K562 (cell line): ENCODE measurements around the gene CDX1. TPM values are rescaled to one million over a fixed set of nuclear protein-coding genes. Genes with fewer than 3 reads are reported as not detected.

Experiments used
- ATAC-seq: fragments of 200-7000 bp; cut with Tn5 transposase; 3 replicates; pipeline ENCODE4 v1.9.1; 2020; ENCODE audit warnings: moderate library complexity
- BruUV-seq: library from RNA; stranded (reverse); fragments of 400-500 nt; replicated peaks from 2 replicates; lab custom pipeline; 2021; lab: Mats Ljungman, UMichigan
- CTCF ChIA-PET: fragments of 300-600 bp; formaldehyde crosslinking; extraction: SDS; loops from one replicate; lab custom pipeline; 2021; ENCODE audit warnings: low intra/inter-chr PET ratio; lab: Yijun Ruan, JAX
- POLR2A ChIA-PET: fragments of 300-600, 350-650 bp; sonication (Branson Sonifier 250); formaldehyde crosslinking; extraction: SDS; loops from one replicate; lab custom pipeline; 2021; ENCODE audit warnings: antibody characterized with exemption, inconsistent platforms; lab: Yijun Ruan, JAX
- DNase-seq, 4 experiments: peaks; one replicate each; pipeline versions ENCODE4 v3.0.0 to v3.0.0-alpha.2; 2011 to 2018; ENCODE audit warnings: low spot score in 3 of 4, mixed read lengths in 3 of 4; ENCODE audit errors: extremely low read depth in 1 of 4
- FAIRE-seq: peaks from 2 replicates; lab custom pipeline; 2011; peaks lifted over from hg19 to GRCh38; lab: Jason Lieb, UNC
- H2AFZ ChIP-seq: 2 replicates; pipeline ENCODE4 v1.6.0; 2011; ENCODE audit warnings: low read depth, low read length, control low read depth, inconsistent platforms
- H3K27ac ChIP-seq: fragments of 200-600 bp; 3 replicates; pipeline ENCODE4 v1.8.0; 2011; ENCODE audit warnings: low read depth, mild to moderate bottlenecking, control low read depth, inconsistent platforms, low read length, moderate library complexity, mixed read lengths; ENCODE audit errors: extremely low read depth
- H3K27me3 ChIP-seq, 2 experiments: fragments of 300-600 bp in 1 of 2; 2 replicates in 1 of 2; 3 replicates in 1 of 2; pipeline versions ENCODE4 v1.6.0 to v1.8.0; 2011; ENCODE audit warnings: inconsistent platforms in 2 of 2, low read length in 2 of 2, mild to moderate bottlenecking in 1 of 2, mixed read lengths in 1 of 2, moderate library complexity in 1 of 2; ENCODE audit not compliant: control insufficient read depth in 2 of 2, insufficient read depth in 2 of 2
- H3K36me3 ChIP-seq: fragments of 300-600 bp; 3 replicates; pipeline ENCODE4 v1.8.0; 2011; ENCODE audit warnings: mild to moderate bottlenecking, low read length, inconsistent platforms; ENCODE audit not compliant: control insufficient read depth, insufficient read depth
- H3K4me1 ChIP-seq, 2 experiments: fragments of 200-600 bp in 1 of 2; replicated peaks in 1 of 2; 2 replicates in 1 of 2; 3 replicates in 1 of 2; pipeline versions ENCODE4 v1.5.1 to v1.8.0; 2011; ENCODE audit warnings: inconsistent platforms in 2 of 2, low read length in 2 of 2, mild to moderate bottlenecking in 1 of 2, mixed read lengths in 1 of 2, moderate library complexity in 1 of 2; ENCODE audit not compliant: control insufficient read depth in 2 of 2, insufficient read depth in 2 of 2
- H3K4me2 ChIP-seq: 2 replicates; pipeline ENCODE4 v1.6.1; 2011; ENCODE audit warnings: low read length, control low read depth, inconsistent platforms, mixed read lengths; ENCODE audit not compliant: insufficient read depth
- H3K4me3 ChIP-seq: fragments of 200-600 bp; sonication (generic), shearing (Covaris generic); 2 replicates; pipeline ENCODE4 v1.5.1; 2016; ENCODE audit warnings: control low read depth, inconsistent platforms
- H3K79me2 ChIP-seq: fragments of 200-600 bp; 3 replicates; pipeline ENCODE4 v1.8.0; 2011; ENCODE audit warnings: low read length, inconsistent platforms; ENCODE audit not compliant: control insufficient read depth, insufficient read depth
- H3K9ac ChIP-seq, 2 experiments: 2 replicates each; pipeline versions ENCODE4 v1.6.0 to v1.6.1; 2011; ENCODE audit warnings: low read depth in 2 of 2, low read length in 2 of 2, control low read depth in 1 of 2, inconsistent platforms in 1 of 2, mild to moderate bottlenecking in 1 of 2, mixed read lengths in 1 of 2; ENCODE audit not compliant: insufficient read depth in 1 of 2
- H3K9me1 ChIP-seq: one replicate; pipeline ENCODE4 v1.6.0; 2011; ENCODE audit warnings: inconsistent platforms, mild to moderate bottlenecking, low read length, moderate library complexity; ENCODE audit not compliant: control insufficient read depth, insufficient read depth
- H3K9me3 ChIP-seq: replicated peaks from 2 replicates; pipeline ENCODE4 v1.5.1; 2011; ENCODE audit warnings: low read depth, low read length, inconsistent platforms; ENCODE audit not compliant: control insufficient read depth, insufficient read depth
- H4K20me1 ChIP-seq: replicated peaks from 2 replicates; pipeline ENCODE4 v1.6.1; 2011; ENCODE audit warnings: low read length, inconsistent platforms, mixed read lengths; ENCODE audit not compliant: control insufficient read depth, insufficient read depth
- DPF2 ChIP-seq: fragments of 450-650 bp; IDR thresholded peaks from 2 replicates; pipeline ENCODE4 v1.6.1; 2016
- FOXM1 ChIP-seq, 2 experiments: fragments of 450-650 bp in 1 of 2; sonication (generic) in 1 of 2; formaldehyde crosslinking in 1 of 2; IDR thresholded peaks; 2 replicates each; pipeline versions ENCODE4 v1.6.1 to v1.9.0; 2017 to 2022; ENCODE audit warnings: low read depth in 2 of 2, mild to moderate bottlenecking in 2 of 2, missing genetic modification reagents in 1 of 2, moderate library complexity in 1 of 2
- HIVEP1 ChIP-seq: fragments of 250-450 bp; sonication (Bioruptor Pico); IDR thresholded peaks from 2 replicates; pipeline ENCODE4 v1.4.0; 2020; ENCODE audit warnings: mild to moderate bottlenecking
- MIER1 ChIP-seq: fragments of 450-650 bp; IDR thresholded peaks from 2 replicates; pipeline ENCODE4 v1.6.1; 2016; ENCODE audit warnings: antibody characterized with exemption, mild to moderate bottlenecking, low read depth
- NRF1 ChIP-seq, 2 experiments: fragments of 450-650 bp; IDR thresholded peaks in 1 of 2; conservative IDR thresholded peaks in 1 of 2; 2 replicates each; pipeline ENCODE4 v1.6.1; 2014; ENCODE audit warnings: mild to moderate bottlenecking in 2 of 2
- TAF15 ChIP-seq: fragments of 200-400 bp; formaldehyde crosslinking; IDR thresholded peaks from 2 replicates; pipeline ENCODE4 v1.6.1; 2017; ENCODE audit warnings: mild to moderate bottlenecking, low read depth, low read length, moderate library complexity
- TCF3 ChIP-seq: sonication (generic); formaldehyde crosslinking; IDR thresholded peaks from 2 replicates; pipeline ENCODE4 v1.4.0; 2020; ENCODE audit warnings: mild to moderate bottlenecking, missing genetic modification reagents
- ZKSCAN1 ChIP-seq: fragments of 150-350 bp; IDR thresholded peaks from 2 replicates; pipeline ENCODE4 v1.6.1; 2016; ENCODE audit warnings: low read depth, low read length
- WGBS: fragments of 100-300 bp; shearing (Covaris generic); methylation state at CpG from one replicate; pipeline ENCODE4 v1.1.6; 2016; ENCODE audit warnings: low coverage, mixed read lengths; ENCODE audit not compliant: insufficient coverage; ENCODE audit errors: missing lambda C conversion rate; 5-methylcytosine and 5-hydroxymethylcytosine counted together
- in situ Hi-C: fragments of 300-500 bp; cut with MboI; formaldehyde crosslinking; loops from 4 replicates; pipeline ENCODE4 v1.15.0; 2018; ENCODE audit warnings: inconsistent platforms, mixed read lengths
- intact Hi-C: fragments of 100-400 bp; cut with micrococcal nuclease; formaldehyde crosslinking; loops from 2 replicates; pipeline ENCODE4 v1.14.2; 2022
- polyA plus RNA-seq, 8 experiments: library from polyadenylated mRNA; depleted of rRNA in 4 of 8; stranded (reverse) in 5 of 8; unstranded in 3 of 8; fragments of >200 nt; fragmentation: Nextera tagmentation in 2 of 8; fragmentation: Illumina TruSeq in 1 of 8; extraction: Ambion mirVana in 2 of 8; extraction: Trizol in 1 of 8; gene quantifications; 2 replicates each; pipeline versions ENCODE4 v1.2.1 to v1.2.3, GENCODE V29; 2011 to 2014; ENCODE audit warnings: inconsistent platforms in 1 of 8, missing spikeins in 1 of 8
- total RNA-seq, 7 experiments: library from RNA; depleted of rRNA in 6 of 7; stranded (reverse); fragments of >200 nt in 6 of 7; fragmentation: Illumina TruSeq in 2 of 7; extraction: Trizol in 2 of 7; gene quantifications; 2 replicates each; pipeline versions ENCODE4 v1.2.1 to v1.2.3, GENCODE V29; 2011 to 2021; ENCODE audit warnings: low replicate concordance in 1 of 7
- TF ChIP-seq, protein P1 (sequence below): sonication (generic); formaldehyde crosslinking; IDR thresholded peaks from 2 replicates; pipeline ENCODE4 v1.8.1; 2023; ENCODE audit warnings: mild to moderate bottlenecking, missing genetic modification reagents
- TF ChIP-seq, protein P2 (sequence below): fragments of 250-450 bp; sonication (Bioruptor Pico); IDR thresholded peaks from 2 replicates; pipeline ENCODE4 v1.4.0; 2020
- TF ChIP-seq, protein P3 (sequence below): fragments of 250-450 bp; sonication (Bioruptor Pico); IDR thresholded peaks from 2 replicates; pipeline ENCODE4 v1.6.1; 2021; ENCODE audit warnings: mild to moderate bottlenecking

CDX1 gene
- total and polyA plus RNA-seq, 9 of the 15 experiments (the other 6 are each of a cell fraction or from before 2014, with no cell fraction given), result 0.06 to 0.16 TPM; not detected in 7

DNA sequence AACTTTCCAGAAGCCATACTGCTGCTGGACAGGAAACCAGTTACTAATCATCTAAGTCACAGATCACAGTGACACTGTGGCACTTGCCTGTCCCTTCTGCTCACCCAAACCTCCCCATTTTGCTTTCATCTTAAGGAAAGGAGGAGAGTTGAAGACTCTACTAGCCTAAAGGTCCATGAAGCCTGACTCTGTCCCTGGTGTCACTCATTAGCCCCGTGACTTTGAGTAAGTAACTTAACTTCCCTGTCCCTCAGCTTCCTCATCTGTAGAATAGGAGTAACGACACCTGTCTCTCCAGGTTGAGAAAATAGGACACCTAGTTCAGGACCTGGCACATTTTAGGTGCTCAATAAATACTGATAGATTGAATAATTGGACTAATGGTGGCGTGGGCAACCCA is 22.7 kb downstream of the CDX1 start:
- in situ Hi-C loops (no loop called here), intact Hi-C loops (no loop called here)
- no peak for FAIRE-seq
- 0% methylated on average over 3 of the region's 3 CpGs for WGBS
- Histone ChIP-seq H3K27ac (no peak overlapping the region), H3K79me2 (no peaks in the 10 kb centered on the region), H3K9me3 (no peaks in the 10 kb centered on the region), H4K20me1 (0 out of 2 replicates have a peak, but pooled peaks cover 7% of the 10 kb centered on the region), H3K9ac (no peak overlapping the region), H3K4me3 (no peak overlapping the region), H2AFZ (no peak overlapping the region), H3K4me1 (peaks cover 0 to 7% of the 10 kb centered on the region in 2 experiments; a peak in 1 of 5 replicates), H3K27me3 (peaks cover 40 to 83% of the 10 kb centered on the region in 2 experiments; a peak in 4 of 5 replicates), H3K36me3 (no peaks in the 10 kb centered on the region), H3K4me2 (no peak overlapping the region), H3K9me1 (no peaks in the 10 kb centered on the region)
- BruUV-seq, result no TSS peak
- CTCF ChIA-PET, result no interaction called here
- TF ChIP-seq TAF15 (no peak), ZKSCAN1 (0 out of 2 replicates have a peak, but pooled peaks have one; percentile 40)
- no peak for DNase-seq
- no peak for ATAC-seq
- POLR2A ChIA-PET, result interaction anchor here (1.0 to 1.4 kb wide), 3 partner anchors 9 to 122 kb away, joined by 3 to 6 read pairs (median 3); no protein-coding TSS in a partner anchor

DNA sequence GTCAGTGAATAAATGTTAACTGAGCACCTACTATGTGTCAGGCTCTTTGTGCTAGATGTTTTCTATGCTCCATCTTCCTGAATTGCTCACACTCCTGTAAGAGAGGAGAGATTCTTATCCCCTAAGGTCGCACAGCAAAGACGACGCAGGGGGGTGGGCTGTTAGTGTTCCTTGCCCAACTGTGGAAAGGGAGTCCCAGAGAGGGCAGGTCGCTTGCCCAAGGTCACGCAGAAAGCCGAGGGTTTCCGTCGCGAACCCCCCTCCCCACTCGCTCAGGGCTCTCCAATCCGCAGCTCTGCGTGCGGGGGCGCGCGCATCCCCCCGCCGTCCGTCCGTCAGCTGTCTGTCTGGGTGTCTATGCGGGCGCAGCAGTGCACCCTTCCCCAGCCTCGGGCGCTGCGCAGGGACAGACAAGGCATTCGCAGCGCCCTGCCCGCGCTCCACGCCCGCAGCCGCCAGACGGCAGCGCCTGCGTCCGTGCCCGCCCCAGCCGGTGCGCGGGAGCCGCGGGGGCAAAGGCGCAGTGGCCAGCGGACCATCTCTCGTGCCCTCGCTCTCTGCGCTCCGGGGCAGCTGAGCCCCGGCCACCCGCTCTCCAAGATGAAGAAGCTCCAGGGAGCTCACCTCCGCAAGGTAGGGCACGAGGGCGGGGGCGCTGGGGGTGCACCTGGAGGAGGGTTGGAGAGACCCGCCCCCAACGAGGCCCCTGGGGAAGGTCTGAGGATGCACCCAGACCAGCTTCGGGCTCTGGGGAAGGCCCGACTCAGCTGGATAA is 23.3 kb downstream of the CDX1 start, which contains the start of gene SLC6A7:
SLC6A7 (plus strand) TSS at position 335 of the 775 bp plus-strand sequence; CDS start at position 601, 266 bp downstream.
- 15% methylated on average over 36 of the region's 58 CpGs for WGBS
- no peak for FAIRE-seq
- Histone ChIP-seq H3K27ac (no peak within 1 kb of the TSS), H3K36me3 (no peaks in the 10 kb centered on the region), H3K9ac (no peak within 1 kb of the TSS), H3K27me3 (peaks cover 40 to 89% of the 10 kb centered on the region in 2 experiments), H3K4me1 (peaks cover 0 to 7% of the 10 kb centered on the region in 2 experiments; a peak in 1 of 5 replicates), H3K4me2 (no peak within 1 kb of the TSS), H4K20me1 (0 out of 2 replicates have a peak, but pooled peaks cover 7% of the 10 kb centered on the region), H3K9me1 (no peaks in the 10 kb centered on the region), H3K9me3 (no peaks in the 10 kb centered on the region), H3K4me3 (no peak within 1 kb of the TSS), H2AFZ (no peak within 1 kb of the TSS), H3K79me2 (no peaks in the 10 kb centered on the region)
- no peak for DNase-seq
- no peak for ATAC-seq
- ChIA-PET CTCF (no interaction called here), POLR2A (interaction anchor here (1.4 kb wide), 2 partner anchors 23 to 122 kb away, joined by 3 to 6 read pairs; no protein-coding TSS in a partner anchor)
- in situ Hi-C loops, result no loop called here
- intact Hi-C loops, result no loop called here
- no TSS peak for BruUV-seq
- TF ChIP-seq HIVEP1, result no peak
- TF ChIP-seq, protein P1, sequence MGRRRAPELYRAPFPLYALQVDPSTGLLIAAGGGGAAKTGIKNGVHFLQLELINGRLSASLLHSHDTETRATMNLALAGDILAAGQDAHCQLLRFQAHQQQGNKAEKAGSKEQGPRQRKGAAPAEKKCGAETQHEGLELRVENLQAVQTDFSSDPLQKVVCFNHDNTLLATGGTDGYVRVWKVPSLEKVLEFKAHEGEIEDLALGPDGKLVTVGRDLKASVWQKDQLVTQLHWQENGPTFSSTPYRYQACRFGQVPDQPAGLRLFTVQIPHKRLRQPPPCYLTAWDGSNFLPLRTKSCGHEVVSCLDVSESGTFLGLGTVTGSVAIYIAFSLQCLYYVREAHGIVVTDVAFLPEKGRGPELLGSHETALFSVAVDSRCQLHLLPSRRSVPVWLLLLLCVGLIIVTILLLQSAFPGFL (CRISPR knock-in tag), result no peak
- TF ChIP-seq DPF2, result no peak
- TF ChIP-seq, protein P2, sequence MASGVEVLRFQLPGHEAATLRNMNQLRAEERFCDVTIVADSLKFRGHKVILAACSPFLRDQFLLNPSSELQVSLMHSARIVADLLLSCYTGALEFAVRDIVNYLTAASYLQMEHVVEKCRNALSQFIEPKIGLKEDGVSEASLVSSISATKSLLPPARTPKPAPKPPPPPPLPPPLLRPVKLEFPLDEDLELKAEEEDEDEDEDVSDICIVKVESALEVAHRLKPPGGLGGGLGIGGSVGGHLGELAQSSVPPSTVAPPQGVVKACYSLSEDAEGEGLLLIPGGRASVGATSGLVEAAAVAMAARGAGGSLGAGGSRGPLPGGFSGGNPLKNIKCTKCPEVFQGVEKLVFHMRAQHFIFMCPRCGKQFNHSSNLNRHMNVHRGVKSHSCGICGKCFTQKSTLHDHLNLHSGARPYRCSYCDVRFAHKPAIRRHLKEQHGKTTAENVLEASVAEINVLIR, result no peak
- no peak for TF ChIP-seq TCF3
- TF ChIP-seq, protein P3, sequence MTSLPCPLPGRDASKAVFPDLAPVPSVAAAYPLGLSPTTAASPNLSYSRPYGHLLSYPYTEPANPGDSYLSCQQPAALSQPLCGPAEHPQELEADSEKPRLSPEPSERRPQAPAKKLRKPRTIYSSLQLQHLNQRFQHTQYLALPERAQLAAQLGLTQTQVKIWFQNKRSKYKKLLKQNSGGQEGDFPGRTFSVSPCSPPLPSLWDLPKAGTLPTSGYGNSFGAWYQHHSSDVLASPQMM (CRISPR knock-in tag), result no peak
- no peak for TF ChIP-seq MIER1
- TF ChIP-seq FOXM1 (IDR thresholded peaks at IDR 0.05; ENCODE audit: low read depth), result no peak
- TF ChIP-seq FOXM1 (CRISPR knock-in tag; IDR thresholded peaks at IDR 0.05; ENCODE audit: low read depth), result no peak
- no peak for TF ChIP-seq NRF1 (conservative IDR thresholded peaks at IDR 0.05 in 1 of 2, IDR thresholded peaks at IDR 0.05 in 1 of 2)
